CD4-positive, alpha-beta T cell treated with Interleukin-6 for 4 hours (primary cell): Measurements from ENCODE around the gene MOB3A.
A peak's percentile ranks its signal among the peaks of the same experiment; 100 is the strongest.
"Not testable (repeated sequence)": the region's sequence is repeated elsewhere in the genome, so short reads cannot be mapped to it uniquely, and the experiment has no call there.

Source experiments
- DNase-seq: peaks from one replicate; pipeline ENCODE4 v3.0.0-alpha.2; 2020; ENCODE audit warnings: mixed read lengths

The MOB3A gene

GRCh38 chr19:2096034-2096479 lies at the start of gene MOB3A:
TSS of gene MOB3A (minus strand) at chr19:2096326. CDS start at chr19:2078560, 17,766 bp downstream.
- peak; percentile 88 for DNase-seq

- DNase-seq: no peak
These were observed 49.7 kb upstream of the MOB3A start for GRCh38 chr19:2145831-2146241.

- DNase-seq: no peak
These were observed 48.1 kb upstream of the MOB3A start for GRCh38 chr19:2144190-2144589.

- no peak for DNase-seq
These were observed 46.2 kb upstream of the MOB3A start for GRCh38 chr19:2142173-2142829.

GRCh38 chr19:2140138-2140569 lies 44.0 kb upstream of the MOB3A start:
- no peak for DNase-seq

- no peak for DNase-seq
These were observed 43.4 kb upstream of the MOB3A start for GRCh38 chr19:2139385-2140137.

GRCh38 chr19:2138061-2138728 lies 42.1 kb upstream of the MOB3A start:
- DNase-seq: no peak

- DNase-seq: no peak
These were observed 40.7 kb upstream of the MOB3A start for GRCh38 chr19:2136796-2137195.

- DNase-seq: no peak
These were observed 39.6 kb upstream of the MOB3A start for GRCh38 chr19:2135474-2136402.

GRCh38 chr19:2132731-2133490 lies 36.8 kb upstream of the MOB3A start:
- no peak for DNase-seq

GRCh38 chr19:2132191-2132590 lies 36.1 kb upstream of the MOB3A start:
- no peak for DNase-seq

- not testable (repeated sequence) for DNase-seq
These were observed 35.2 kb upstream of the MOB3A start for GRCh38 chr19:2131012-2131975.

GRCh38 chr19:2129892-2130770 lies 34.0 kb upstream of the MOB3A start:
- DNase-seq: no peak

GRCh38 chr19:2129486-2129885 lies 33.4 kb upstream of the MOB3A start:
- DNase-seq: no peak

GRCh38 chr19:2129022-2129421 lies 32.9 kb upstream of the MOB3A start:
- no peak for DNase-seq

GRCh38 chr19:2128252-2128651 lies 32.1 kb upstream of the MOB3A start:
- not testable (repeated sequence) for DNase-seq

- DNase-seq: no peak
These were observed 31.6 kb upstream of the MOB3A start for GRCh38 chr19:2127758-2128157.

GRCh38 chr19:2126879-2127518 lies 30.9 kb upstream of the MOB3A start:
- no peak for DNase-seq
